ENCODE data around the gene RFTN1. TPM values are rescaled to one million over a fixed set of nuclear protein-coding genes. Genes with fewer than 3 reads are reported as not detected.

The RFTN1 gene
- total RNA-seq (2022; extraction: Qiagen RNA extraction; ENCODE audit: low read depth) = 3.4 to 4.0 TPM (median 3.5 TPM) in 5 replicates

GRCh38 chr3:16513141-16514020 lies at the start of gene RFTN1:
TSS of gene RFTN1 (minus strand) at chr3:16513699. CDS start at chr3:16493869, 19,830 bp downstream.

Other genes starting within 250 kb of the RFTN1 start
- 16.9 to 25.5 TPM (median 25.2 TPM) in 5 replicates for gene DPH3, start 248.8 kb downstream of the RFTN1 start, total RNA-seq (2022; extraction: Qiagen RNA extraction; ENCODE audit: low read depth)
- 6.5 to 11.0 TPM (median 8.3 TPM) in 5 replicates for gene OXNAD1, start 248.5 kb downstream of the RFTN1 start, total RNA-seq (2022; extraction: Qiagen RNA extraction; ENCODE audit: low read depth)
- gene DAZL, start 91.7 kb upstream of the RFTN1 start, total RNA-seq (2022; extraction: Qiagen RNA extraction; ENCODE audit: low read depth) = not detected in 5 replicates